Measurements from ENCODE around the gene TRIO. TPM values are rescaled to one million over a fixed set of nuclear protein-coding genes. Genes with fewer than 3 reads are reported as not detected.
A peak's percentile ranks its signal among the peaks of the same experiment; 100 is the strongest.

TRIO gene
- polyA plus RNA-seq, 4 donors: 92.8 to 122 (median 116) TPM

- no peak for DNase-seq (ENCODE audit: low read depth in 4 of 4, low spot score in 2 of 4)
Measured at GRCh38 chr5:14337593-14337992, 194.5 kb downstream of the TRIO start.

- no peak for DNase-seq (ENCODE audit: low read depth in 4 of 4, low spot score in 2 of 4)
Measured at GRCh38 chr5:14339468-14339867, 196.3 kb downstream of the TRIO start.

- no peak for DNase-seq (ENCODE audit: low read depth in 4 of 4, low spot score in 2 of 4)
Measured at GRCh38 chr5:14341571-14342230, 198.6 kb downstream of the TRIO start.

GRCh38 chr5:14342306-14342705 is 199.2 kb downstream of the TRIO start:
- DNase-seq (ENCODE audit: low read depth in 4 of 4, low spot score in 2 of 4): no peak

GRCh38 chr5:14343376-14343775 is 200.2 kb downstream of the TRIO start:
- DNase-seq (ENCODE audit: low read depth in 4 of 4, low spot score in 2 of 4): no peak

- DNase-seq (ENCODE audit: low read depth in 4 of 4, low spot score in 2 of 4): no peak
Measured at GRCh38 chr5:14347522-14347921, 204.4 kb downstream of the TRIO start.

- no peak for DNase-seq (ENCODE audit: low read depth in 4 of 4, low spot score in 2 of 4)
Measured at GRCh38 chr5:14348142-14348541, 205.0 kb downstream of the TRIO start.

- no peak for DNase-seq (ENCODE audit: low read depth in 4 of 4, low spot score in 2 of 4)
Measured at GRCh38 chr5:14349029-14349428, 205.9 kb downstream of the TRIO start.

- DNase-seq (ENCODE audit: low read depth in 4 of 4, low spot score in 2 of 4): no peak
Measured at GRCh38 chr5:14351086-14351661, 208.0 kb downstream of the TRIO start.

GRCh38 chr5:14351845-14352712 is 208.9 kb downstream of the TRIO start:
- DNase-seq (ENCODE audit: low read depth in 4 of 4, low spot score in 2 of 4): peak in 3 of 4 donors; percentile 11 to 31 (median 18)

- no peak for DNase-seq (ENCODE audit: low read depth in 4 of 4, low spot score in 2 of 4)
Measured at GRCh38 chr5:14353726-14354474, 210.8 kb downstream of the TRIO start.

GRCh38 chr5:14355391-14355790 is 212.2 kb downstream of the TRIO start:
- DNase-seq (ENCODE audit: low read depth in 4 of 4, low spot score in 2 of 4): no peak

GRCh38 chr5:14356305-14356704 is 213.2 kb downstream of the TRIO start:
- no peak for DNase-seq (ENCODE audit: low read depth in 4 of 4, low spot score in 2 of 4)

- DNase-seq (ENCODE audit: low read depth in 4 of 4, low spot score in 2 of 4): no peak
Measured at GRCh38 chr5:14357441-14357840, 214.3 kb downstream of the TRIO start.

- no peak for DNase-seq (ENCODE audit: low read depth in 4 of 4, low spot score in 2 of 4)
Measured at GRCh38 chr5:14357851-14358250, 214.7 kb downstream of the TRIO start.

- DNase-seq (ENCODE audit: low read depth in 4 of 4, low spot score in 2 of 4): no peak
Measured at GRCh38 chr5:14358536-14358935, 215.4 kb downstream of the TRIO start.

GRCh38 chr5:14359069-14360043 is 216.2 kb downstream of the TRIO start:
- no peak for DNase-seq (ENCODE audit: low read depth in 4 of 4, low spot score in 2 of 4)

- DNase-seq (ENCODE audit: low read depth in 4 of 4, low spot score in 2 of 4): no peak
Measured at GRCh38 chr5:14362491-14362890, 219.3 kb downstream of the TRIO start.

- DNase-seq (ENCODE audit: low read depth in 4 of 4, low spot score in 2 of 4): no peak
Measured at GRCh38 chr5:14364096-14364495, 221.0 kb downstream of the TRIO start.
